OCI-LY1 (cell line): ENCODE data around the gene FARS2.
A peak's percentile ranks its signal among the peaks of the same experiment; 100 is the strongest.

Experiments
- CTCF ChIP-seq: fragments of 200-600 bp; sonication (generic), shearing (Covaris generic); IDR thresholded peaks from 2 replicates; pipeline ENCODE4 v1.5.1; 2017; ENCODE audit warnings: mild to moderate bottlenecking, antibody characterized with exemption, low read length, moderate library complexity, mixed read lengths
- EZH2 ChIP-seq: fragments of 200-600 bp; sonication (generic), shearing (Covaris generic); IDR thresholded peaks from 2 replicates; pipeline ENCODE4 v1.8.0; 2017; ENCODE audit warnings: borderline replicate concordance, mixed run types, mild to moderate bottlenecking, antibody characterized with exemption, low read length, moderate library complexity, mixed read lengths

GRCh38 chr6:5763871-5764270 is 502.6 kb downstream of the FARS2 start:
- TF ChIP-seq CTCF (peak; percentile 33; the same call in 1 of the 2 replicates), EZH2 (no peak)
